ENCODE results near the gene OSBPL10. TPM values are rescaled to one million over a fixed set of nuclear protein-coding genes. Genes with fewer than 3 reads are reported as not detected.
A peak's percentile ranks its signal among the peaks of the same experiment; 100 is the strongest.

The OSBPL10 gene
- total RNA-seq, 1 experiment from 2014 or later, result 75.8 TPM

- in situ Hi-C loops (cut with HindIII; ENCODE audit: low sequenced_read_pairs), result no loop called here
- DNase-seq (ENCODE audit: low spot score), result no peak
Measured at GRCh38 chr3:31836131-31837075, 144.7 kb downstream of the OSBPL10 start.

- DNase-seq (ENCODE audit: low spot score), result no peak
- in situ Hi-C loops (cut with HindIII; ENCODE audit: low sequenced_read_pairs), result no loop called here
Measured at GRCh38 chr3:31833391-31834190, 147.5 kb downstream of the OSBPL10 start.

GRCh38 chr3:31832551-31832950 is 148.5 kb downstream of the OSBPL10 start:
- in situ Hi-C loops (cut with HindIII; ENCODE audit: low sequenced_read_pairs), result no loop called here
- DNase-seq (ENCODE audit: low spot score), result no peak

GRCh38 chr3:31831591-31831990 is 149.5 kb downstream of the OSBPL10 start:
- peak; percentile 23 for DNase-seq (ENCODE audit: low spot score)
- in situ Hi-C loops (cut with HindIII; ENCODE audit: low sequenced_read_pairs), result no loop called here

- no peak for DNase-seq (ENCODE audit: low spot score)
- in situ Hi-C loops (cut with HindIII; ENCODE audit: low sequenced_read_pairs), result no loop called here
Measured at GRCh38 chr3:31829826-31830426, 151.1 kb downstream of the OSBPL10 start.

- DNase-seq (ENCODE audit: low spot score), result no peak
- in situ Hi-C loops (cut with HindIII; ENCODE audit: low sequenced_read_pairs), result no loop called here
Measured at GRCh38 chr3:31829010-31829409, 152.1 kb downstream of the OSBPL10 start.

- DNase-seq (ENCODE audit: low spot score), result no peak
- in situ Hi-C loops (cut with HindIII; ENCODE audit: low sequenced_read_pairs), result no loop called here
Measured at GRCh38 chr3:31828007-31828406, 153.1 kb downstream of the OSBPL10 start.

GRCh38 chr3:31823184-31823583 is 157.9 kb downstream of the OSBPL10 start:
- in situ Hi-C loops (cut with HindIII; ENCODE audit: low sequenced_read_pairs), result no loop called here
- DNase-seq (ENCODE audit: low spot score), result no peak

GRCh38 chr3:31821118-31821517 is 159.9 kb downstream of the OSBPL10 start:
- in situ Hi-C loops (cut with HindIII; ENCODE audit: low sequenced_read_pairs), result no loop called here
- DNase-seq (ENCODE audit: low spot score), result no peak

- in situ Hi-C loops (cut with HindIII; ENCODE audit: low sequenced_read_pairs), result no loop called here
Measured at GRCh38 chr3:31819441-31819840, 161.6 kb downstream of the OSBPL10 start.

GRCh38 chr3:31817411-31817966 is 163.6 kb downstream of the OSBPL10 start:
- in situ Hi-C loops (cut with HindIII; ENCODE audit: low sequenced_read_pairs), result no loop called here
- no peak for DNase-seq (ENCODE audit: low spot score)

More at GRCh38 chr3:31819441-31819840, 161.6 kb downstream of the OSBPL10 start:
- no peak for DNase-seq (ENCODE audit: low spot score)

GRCh38 chr3:31815631-31816440 is 165.2 kb downstream of the OSBPL10 start:
- DNase-seq (ENCODE audit: low spot score), result no peak
- in situ Hi-C loops (cut with HindIII; ENCODE audit: low sequenced_read_pairs), result no loop called here

- no peak for DNase-seq (ENCODE audit: low spot score)
- in situ Hi-C loops (cut with HindIII; ENCODE audit: low sequenced_read_pairs), result no loop called here
Measured at GRCh38 chr3:31815006-31815405, 166.1 kb downstream of the OSBPL10 start.

GRCh38 chr3:31813686-31814085 is 167.4 kb downstream of the OSBPL10 start:
- no peak for DNase-seq (ENCODE audit: low spot score)
- in situ Hi-C loops (cut with HindIII; ENCODE audit: low sequenced_read_pairs), result no loop called here

GRCh38 chr3:31813197-31813596 is 167.9 kb downstream of the OSBPL10 start:
- in situ Hi-C loops (cut with HindIII; ENCODE audit: low sequenced_read_pairs), result no loop called here
- DNase-seq (ENCODE audit: low spot score), result no peak

GRCh38 chr3:31810991-31811433 is 170.1 kb downstream of the OSBPL10 start:
- in situ Hi-C loops (cut with HindIII; ENCODE audit: low sequenced_read_pairs), result no loop called here
- no peak for DNase-seq (ENCODE audit: low spot score)

GRCh38 chr3:31808143-31808720 is 172.8 kb downstream of the OSBPL10 start:
- in situ Hi-C loops (cut with HindIII; ENCODE audit: low sequenced_read_pairs), result no loop called here
- no peak for DNase-seq (ENCODE audit: low spot score)
